ENCODE results near the gene TTYH3.

TTYH3 gene

DNA sequence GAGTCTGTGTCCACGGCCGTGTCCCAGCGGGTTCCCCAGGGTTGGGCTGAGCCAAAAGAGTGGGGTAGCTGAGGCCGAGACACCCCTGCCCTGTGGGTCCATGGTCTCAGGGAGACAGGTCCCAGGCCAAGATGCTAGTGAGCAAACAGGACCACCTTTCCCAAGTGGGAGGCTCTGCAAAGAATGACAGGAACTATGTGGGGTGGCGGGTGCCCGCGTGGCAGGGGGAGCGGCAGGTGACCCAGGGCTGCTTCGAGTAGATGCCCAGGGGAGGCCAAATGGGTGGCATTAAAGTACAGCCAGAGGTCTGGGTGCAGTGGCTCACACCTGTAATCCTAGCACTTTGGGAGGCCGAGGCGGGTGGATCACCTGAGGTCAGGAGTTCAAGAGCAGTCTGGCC, 18.2 kb downstream of the TTYH3 start:
- DNase-seq: no peak

DNA sequence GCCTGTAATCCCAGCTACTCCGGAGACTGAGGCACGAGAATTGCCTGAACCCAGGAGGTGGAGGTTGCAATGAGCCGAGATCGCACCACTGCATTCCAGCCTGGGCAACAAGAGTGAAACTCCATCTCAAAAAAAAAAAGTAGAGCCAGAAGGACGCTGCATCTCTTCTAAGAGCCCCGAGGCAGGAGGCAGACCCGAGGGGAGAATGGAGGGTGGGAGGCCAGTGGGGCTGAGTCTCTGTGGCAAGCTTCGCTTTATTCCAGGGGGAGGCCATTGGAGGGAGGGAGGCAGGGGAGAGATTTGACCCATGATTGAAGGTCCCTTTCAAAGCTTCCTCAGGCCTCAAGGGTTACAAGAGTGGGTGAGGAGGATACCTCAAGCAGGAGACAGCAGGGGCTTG, 18.7 kb downstream of the TTYH3 start:
- DNase-seq: no peak

DNA sequence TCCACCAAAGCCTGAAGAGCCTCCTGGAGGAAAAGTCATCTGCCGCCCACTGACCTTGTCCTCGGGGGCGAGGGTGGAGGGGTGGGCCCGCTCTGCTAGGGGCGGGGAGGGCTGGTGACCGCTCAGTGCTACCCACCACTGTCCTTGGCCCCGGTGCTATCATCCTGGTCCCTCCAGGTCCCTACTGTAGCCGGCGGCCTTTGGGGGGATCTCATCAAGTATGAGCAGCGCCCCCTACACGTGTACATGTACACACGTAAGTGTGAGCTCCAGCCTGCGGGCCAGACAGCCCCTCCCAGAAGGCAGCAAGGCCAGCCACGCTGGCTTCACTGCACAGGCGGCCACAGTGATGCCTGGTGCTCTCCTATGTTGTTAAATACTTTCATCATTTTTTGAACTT, 19.6 kb downstream of the TTYH3 start:
- DNase-seq: no peak

DNA sequence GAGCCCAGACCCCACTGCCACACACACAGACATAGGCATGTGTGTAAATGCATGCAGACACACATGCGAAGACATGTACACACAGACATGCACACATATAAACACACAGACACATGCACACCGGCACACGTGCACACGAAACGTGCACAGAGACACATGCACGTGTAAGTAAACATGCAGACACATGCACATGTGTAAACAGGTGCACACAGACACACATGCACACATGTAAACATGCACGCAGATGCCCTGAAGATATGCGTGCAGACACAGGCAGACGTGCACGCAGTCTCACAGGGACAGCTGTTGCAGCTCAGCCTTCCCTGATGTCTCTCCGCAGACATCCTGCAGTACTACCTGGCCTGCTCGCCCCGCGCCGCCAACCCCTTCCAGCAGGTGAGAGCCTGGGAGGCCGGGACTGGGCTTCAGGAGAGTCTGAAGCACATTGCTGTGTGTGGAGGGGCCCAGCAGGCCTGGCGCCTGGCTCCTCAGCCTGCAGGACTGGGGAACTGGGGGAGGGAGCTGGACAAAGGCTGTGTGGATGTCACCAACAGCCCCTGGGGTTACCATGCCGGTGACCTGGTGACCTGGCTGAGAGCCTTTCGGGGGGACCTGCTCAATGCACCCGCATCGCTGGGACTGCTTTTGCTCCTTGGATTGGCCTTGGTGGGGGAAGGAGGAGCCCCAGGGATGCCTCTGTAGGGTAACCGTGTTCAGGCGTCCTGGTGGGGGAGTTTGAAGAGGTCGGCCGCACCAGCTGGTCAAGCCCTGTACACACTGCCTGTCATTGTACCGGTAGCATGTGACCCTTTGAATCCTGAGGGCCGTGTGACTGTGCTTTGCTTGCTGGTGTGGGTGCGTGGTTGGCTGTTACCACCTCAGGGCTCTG, 20.3 kb downstream of the TTYH3 start:
- DNase-seq: no peak

DNA sequence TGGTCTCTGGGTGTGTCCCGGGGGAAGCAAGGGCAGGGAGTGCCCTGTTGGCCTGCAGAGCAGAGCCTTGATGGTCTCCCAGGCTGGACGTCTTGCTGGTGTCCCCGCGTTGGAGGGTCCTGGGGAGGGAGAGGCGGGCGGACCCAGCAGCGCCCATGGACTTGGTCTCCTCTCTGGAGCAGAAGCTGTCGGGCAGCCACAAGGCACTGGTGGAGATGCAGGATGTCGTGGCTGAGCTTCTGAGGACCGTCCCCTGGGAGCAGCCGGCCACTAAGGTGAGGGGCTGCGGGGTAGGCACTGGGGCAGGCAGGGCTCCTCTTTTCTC, 20.9 kb downstream of the TTYH3 start:
- no peak for DNase-seq

DNA sequence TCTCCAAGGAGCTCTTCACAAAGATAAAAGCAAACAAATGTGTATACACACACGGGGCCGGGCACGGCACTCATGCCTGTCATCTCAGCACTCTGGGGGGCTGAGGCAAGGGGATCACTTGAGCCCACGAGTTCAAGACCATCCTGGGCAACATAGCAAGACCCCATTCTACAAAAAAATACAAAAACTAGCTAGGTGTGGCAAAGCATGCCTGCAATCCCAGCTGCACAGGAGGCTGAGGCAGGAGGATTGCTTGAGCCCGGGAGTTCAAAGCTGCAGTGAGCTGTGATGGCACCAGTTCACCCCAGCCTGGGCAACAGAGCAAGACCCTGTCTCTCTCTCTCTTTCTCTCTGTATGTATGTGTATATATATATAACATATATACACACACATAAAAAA, 22.3 kb downstream of the TTYH3 start:
- DNase-seq: no peak

DNA sequence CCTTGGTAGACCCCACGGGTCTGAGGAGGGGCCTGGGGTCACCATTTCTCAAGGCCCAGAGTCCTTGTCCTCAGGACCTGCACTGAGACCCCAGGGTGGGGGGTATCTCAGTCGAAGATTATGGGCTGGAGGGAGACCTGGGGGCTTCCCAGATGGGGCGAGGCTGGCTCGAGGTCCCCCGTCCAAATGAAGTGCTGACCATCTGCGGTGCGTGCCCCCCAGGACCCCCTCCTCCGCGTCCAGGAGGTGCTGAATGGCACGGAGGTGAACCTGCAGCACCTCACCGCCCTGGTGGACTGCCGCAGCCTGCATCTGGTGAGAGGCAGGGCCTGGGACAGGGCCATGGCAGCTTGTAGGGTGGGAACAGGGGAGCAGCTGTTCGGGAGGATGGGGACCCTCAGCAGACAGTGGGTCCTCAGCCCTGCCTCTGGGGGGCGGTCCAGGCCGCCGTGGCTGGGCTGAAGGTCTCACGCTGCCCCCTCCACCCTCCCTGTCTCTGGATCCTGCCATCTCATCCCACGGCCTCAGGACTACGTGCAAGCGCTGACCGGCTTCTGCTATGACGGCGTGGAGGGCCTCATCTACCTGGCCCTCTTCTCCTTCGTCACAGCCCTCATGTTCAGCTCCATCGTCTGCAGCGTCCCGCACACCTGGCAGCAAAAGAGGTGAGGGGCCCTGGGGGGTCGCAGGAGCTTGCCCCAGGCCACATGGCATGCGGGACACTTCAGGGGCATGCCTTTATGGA, 24.3 kb downstream of the TTYH3 start:
- no peak for DNase-seq

DNA sequence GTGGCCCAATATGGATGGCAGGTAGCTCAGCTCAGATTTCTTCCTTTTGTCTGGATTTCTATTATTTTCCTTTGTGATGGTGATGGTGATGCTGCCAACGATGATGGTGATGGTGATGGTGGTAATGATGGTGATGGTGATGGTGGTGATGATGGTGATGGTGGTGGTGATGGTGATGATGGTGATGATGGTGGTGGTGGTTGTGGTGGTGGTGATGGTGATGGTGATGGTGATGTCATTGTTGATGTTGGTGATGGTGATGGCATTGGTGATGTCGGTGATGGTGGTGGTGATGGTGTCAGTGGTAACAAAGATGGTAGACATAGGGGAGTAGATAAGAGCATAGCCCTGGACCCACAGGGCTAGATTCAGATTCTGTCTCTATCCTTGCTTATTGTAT, 25.4 kb downstream of the TTYH3 start:
- DNase-seq: no peak

DNA sequence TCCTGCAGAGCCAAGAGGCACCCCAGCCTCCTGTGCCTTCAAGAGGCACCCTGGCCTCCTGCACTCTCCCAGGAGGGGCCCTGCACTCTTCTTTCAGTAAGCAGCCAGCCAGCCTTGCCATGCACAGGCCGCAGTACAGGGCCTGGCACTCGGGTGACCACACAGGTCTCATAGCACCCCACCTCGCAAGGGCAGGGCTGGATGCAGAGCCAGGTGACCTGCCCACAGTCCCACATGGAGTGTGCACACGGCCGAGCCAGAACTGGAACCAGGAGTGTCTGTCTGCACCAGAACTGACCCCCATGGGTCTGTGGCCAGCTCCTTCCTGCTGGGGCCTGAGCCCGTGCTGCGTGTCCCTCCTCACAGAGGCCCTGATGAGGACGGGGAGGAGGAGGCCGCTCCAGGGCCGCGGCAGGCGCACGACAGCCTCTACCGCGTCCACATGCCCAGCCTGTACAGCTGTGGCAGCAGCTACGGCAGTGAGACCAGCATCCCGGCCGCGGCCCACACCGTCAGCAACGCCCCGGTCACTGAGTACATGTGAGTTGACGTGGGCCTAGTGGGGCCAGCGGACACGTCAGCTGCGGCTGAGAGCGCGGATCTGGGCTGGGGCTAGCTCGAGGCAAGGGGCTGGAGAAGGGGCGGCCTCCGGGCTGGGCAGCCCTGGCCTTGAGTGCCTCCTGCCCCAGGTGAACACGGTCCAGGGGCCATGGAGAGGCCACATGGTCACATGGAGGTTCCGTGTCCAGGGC, 26.3 kb downstream of the TTYH3 start:
- no peak for DNase-seq

DNA sequence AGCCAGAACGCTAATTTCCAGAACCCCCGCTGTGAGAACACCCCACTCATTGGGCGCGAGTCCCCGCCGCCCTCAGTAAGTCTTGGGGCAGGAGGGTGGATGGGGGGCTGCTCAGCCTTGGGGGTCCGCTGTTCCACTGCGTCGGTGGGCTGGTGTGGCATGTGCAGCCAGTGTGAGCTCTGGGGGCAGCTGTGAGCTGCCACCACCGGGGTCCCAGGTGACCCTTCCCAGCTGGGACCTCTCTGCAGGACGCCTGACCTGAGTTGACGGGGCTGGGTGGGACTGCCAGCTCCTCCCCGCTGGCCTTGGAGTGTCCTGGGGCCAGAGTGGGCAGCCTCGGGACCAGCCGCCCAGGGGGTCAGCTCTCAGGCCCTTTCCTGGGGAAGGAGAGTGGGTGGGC, 27.2 kb downstream of the TTYH3 start:
- no peak for DNase-seq

DNA sequence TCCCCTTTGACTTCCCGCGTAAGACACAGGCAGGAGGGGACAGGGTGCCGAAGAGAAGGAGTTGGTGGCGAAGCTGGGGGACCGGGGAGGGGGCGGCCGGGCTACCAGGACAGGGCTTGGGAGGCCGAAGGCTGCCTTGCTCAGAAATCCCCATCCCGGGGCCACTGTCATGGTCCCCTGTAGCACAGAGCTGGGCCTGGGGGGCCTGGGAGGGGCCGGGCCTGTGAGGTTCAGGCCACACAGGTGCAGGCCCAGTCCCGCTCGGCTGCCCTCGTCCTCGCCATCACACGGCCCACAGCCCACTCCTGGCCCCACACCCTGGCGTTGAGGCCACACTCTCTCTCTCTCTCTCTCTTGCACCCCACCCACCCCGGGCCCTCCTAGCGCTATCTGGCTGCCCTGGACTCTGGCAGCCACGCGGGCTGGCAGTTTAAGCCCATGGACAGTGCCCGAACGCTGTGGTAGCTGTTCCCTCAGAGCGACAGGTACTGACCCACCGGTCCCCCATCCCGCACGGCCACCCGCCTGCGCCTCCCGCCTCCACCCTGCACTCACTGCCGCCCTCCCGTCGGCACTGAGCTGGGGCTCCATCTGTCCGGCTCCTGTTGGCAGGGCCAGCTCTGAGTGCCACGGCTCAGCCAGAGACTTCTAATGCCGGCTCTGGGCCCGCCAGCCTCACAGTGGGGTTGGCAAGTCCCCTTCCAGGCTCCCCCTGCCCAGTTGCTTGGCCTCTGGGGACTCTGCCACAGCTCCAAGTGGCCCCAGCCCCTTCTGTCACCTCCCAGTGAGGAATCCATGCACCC, 28.0 kb downstream of the TTYH3 start:
- DNase-seq: no peak

DNA sequence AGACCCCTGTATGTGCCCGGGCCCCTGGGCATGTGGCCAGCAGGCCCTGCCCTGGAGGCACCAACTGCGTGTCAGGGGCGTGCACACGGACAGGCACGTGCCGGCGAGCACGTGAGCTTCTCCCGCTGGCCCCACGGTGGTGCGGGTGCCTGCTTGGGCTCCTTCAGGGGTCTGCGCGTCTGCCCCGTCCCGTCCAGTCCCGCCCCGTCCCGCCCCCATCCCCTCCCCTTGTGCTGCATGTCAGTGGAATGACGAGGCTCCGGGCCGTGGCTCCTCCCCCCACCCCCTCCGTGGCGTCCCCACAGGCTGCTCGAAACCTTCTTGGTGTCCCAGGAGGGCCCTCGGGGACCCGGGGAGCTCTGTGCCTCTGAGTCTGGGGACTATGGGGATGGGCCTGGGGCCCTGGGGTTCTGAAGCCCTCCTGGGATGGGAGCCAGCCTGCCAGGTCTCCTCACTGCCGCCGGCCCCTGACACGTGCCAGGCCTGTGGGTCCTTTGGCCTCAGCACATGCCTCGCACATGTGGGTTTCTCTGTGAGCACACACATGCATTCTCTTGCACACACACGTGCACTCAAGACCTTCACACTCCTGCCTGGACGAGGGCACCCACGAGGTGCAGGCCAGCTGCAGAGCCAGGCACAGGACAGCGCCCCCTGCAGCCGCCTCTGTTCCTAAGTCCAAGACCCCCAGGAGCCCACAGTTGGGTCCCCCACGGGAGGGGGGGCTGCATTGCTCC, 28.7 kb downstream of the TTYH3 start:
- DNase-seq: no peak

DNA sequence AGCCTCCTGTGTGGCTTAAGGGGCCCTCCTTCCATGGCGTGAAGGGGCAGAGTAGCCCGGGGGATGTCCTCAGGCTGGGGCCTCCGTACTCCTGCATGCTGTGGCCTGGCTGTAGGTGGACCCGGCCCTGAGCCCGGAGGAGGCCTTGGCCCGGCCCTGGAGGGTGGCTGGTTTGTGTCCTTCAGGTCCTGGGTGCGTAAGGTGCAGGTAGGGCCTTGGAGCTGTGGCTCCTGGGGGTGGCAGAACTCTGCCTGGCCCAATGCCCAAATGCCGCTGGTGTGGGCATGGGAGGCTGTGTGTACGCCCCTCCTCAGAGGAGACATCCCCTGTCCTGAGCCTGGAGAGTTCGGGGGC, 29.3 kb downstream of the TTYH3 start:
- no peak for DNase-seq

DNA sequence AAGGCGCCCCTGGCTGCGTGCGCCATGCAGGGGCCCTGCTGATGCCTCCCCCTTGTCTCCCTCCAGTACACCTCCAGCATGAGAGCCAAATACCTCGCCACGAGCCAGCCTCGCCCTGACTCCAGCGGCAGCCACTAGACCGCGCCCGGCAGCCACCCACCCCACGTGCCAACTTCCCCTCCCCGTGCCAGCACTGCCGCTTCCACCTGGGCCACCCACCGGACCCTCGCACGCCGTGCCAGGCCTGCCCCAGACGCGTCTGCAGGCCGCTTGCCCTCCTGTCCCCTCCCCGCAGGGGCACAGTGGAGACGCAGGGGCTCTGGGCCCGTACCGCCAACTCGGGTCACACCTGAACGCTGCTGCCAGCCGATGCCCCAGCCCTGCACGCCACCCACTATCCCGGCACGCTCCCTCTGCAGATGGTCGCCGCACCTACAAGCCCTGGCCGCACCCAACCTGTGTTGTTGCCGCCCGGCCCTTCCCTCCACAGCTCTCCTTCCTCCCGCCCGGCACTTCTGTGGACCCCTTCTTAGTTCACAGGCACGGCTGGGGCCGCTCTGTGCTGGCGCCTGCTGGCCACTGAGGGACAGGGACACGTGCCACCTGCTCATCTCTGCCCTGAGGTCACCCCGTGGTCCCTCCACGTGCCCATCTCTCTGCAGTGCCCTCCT, 30.0 kb downstream of the TTYH3 start:
- DNase-seq: no peak

DNA sequence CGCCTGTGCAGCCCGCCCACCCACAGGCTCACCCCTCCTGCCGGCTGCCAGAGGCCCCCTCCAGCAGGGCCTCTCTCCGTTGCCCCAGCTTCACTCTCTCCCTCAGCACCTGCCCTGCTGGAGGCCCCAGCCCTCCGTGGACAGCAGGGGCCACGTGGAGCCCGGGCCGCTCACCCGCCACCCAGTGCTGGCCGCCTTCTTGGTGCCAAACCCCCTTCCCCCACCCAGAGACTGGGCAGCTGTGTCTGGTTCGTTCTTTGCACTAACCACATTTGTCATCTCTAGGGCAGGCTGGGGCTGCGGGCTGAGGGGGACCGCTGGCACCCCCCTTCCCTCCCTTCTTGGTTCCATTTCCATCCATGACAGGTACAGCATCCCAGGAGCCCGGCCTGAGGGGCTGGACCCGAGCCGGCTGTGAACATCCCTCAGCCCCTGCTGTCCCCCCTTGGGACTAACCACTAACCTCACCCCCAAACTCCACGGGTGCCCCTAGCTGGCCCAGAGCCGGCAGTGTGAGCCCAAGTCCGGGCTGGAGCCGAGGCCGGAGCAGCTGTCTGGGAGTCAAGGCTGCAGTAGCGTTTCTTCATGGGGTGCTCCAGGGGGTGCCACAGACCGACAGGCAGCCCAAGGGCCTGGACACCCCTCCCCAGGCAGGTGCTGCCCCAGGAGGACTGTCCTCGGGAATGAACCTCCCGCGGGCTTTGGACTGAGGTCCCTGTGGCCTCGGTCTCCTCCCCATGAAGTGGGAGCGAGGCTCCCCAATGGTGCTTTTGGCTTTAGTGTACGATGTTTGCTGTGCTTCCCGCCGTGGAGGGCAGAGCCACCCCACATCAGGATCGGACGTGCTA, 30.7 kb downstream of the TTYH3 start:
- no peak for DNase-seq

DNA sequence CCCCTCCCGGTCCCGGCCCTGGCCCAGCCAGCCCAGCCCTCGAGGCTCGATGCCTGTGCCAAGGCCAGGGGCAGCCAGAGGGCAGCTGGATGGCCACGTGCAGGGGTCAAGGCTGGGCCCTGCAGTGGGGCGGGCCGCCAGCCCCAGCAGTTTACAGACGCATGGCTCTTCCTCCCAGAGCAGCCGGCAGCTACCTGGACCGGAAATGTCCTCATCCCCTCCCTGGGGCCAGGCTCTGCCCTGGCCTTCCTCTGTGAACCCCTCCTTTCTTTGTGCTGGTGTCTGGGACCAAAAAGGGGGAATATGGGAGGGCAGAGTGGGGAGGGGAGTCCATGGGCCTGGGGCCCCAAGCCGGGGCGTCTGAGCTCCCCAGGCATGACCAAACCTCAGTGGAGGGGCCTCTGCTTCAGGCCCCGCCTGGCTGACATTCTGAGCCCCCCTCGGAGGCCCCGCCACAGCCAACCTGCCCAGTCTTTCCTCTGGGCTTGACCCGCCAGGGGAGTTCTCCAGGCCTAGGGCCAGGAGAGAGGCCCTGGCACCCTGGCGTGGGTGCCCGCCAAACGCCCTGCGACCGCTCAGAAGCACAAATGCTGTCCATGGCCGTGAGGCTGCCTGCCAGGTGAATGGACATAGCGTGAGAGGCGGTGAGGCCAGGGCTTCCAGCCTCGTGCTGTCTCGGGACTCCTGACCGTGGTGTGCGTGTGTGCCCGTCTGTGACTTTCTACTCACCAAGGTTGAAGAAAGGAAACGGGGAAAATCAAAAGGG, 31.5 kb downstream of the TTYH3 start:
- no peak for DNase-seq

DNA sequence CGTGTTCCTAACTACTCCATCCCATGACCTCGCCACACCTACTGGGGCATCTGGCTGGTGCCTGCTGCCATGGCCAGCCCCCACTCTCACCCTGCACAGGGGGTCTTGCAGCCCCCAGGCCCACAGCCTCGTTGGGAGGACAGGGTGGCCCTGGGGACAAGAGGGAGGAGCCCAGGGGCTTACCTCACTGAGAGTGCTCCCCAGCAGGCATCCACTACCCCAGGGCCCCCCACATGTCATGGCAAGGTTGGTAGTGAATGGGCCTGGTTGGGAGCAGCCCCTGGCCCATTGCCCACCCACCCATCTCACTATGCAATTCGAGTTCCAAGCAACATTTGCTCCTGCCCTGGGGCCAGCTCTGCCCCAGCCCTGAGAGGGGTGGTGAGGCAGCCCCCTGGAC, 32.2 kb downstream of the TTYH3 start:
- no peak for DNase-seq

DNA sequence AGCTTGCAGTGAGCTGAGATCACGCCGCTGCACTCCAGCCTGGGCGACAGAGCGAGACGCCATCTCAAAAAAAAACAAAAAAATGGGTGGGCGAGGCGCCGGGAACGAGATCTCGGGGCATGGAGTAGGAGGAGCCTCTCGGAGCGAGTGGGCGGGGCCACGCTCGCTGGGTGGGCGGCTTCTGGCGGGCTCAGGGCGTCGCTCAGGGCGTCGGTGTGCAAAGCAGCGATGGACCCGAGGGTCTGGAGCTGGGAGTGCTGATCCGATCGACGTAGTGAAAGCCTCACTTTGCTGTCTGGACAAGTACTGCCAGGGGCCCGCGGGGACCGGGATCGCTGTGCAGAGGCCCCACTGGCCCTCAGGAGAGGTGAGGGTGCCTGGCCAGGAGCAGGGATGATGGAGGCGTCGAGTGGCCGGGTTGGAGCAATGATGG, 33.6 kb downstream of the TTYH3 start:
- DNase-seq: no peak

DNA sequence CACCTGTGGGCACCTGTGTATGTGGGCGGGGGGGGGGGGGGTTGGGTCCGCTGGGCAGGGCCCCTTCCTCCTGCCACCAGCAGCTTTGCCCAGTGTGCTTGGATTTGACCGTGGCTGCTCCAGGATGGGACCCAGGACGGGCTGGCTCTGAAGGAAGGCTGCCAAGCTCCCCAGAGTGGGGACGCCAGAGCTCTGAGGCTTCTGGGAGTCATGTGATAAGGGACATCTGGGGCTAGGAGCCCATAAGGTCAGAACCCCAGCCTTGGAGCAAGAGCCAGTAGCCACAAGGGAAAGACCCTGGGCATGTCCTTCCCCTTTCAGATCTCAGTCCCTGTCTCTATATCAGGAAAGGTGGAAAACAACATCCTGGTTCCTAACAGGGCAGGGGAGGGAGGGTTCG, 34.4 kb downstream of the TTYH3 start:
- no peak for DNase-seq
